HPDE6-E6E7 (cell line): ENCODE measurements around the gene TPCN2.

Experiments used
- DNase-seq: peaks from one replicate; pipeline ENCODE4 v3.0.0; 2011; ENCODE audit warnings: missing footprints; ENCODE audit errors: extremely low spot score

Gene TPCN2

GRCh38 chr11:69037074-69037473 is 11.7 kb upstream of the TPCN2 start:
- no peak for DNase-seq

GRCh38 chr11:69037544-69037943 is 11.2 kb upstream of the TPCN2 start:
- DNase-seq, result no peak

GRCh38 chr11:69039501-69039900 is 9.2 kb upstream of the TPCN2 start:
- DNase-seq, result no peak

GRCh38 chr11:69040051-69040450 is 8.7 kb upstream of the TPCN2 start:
- no peak for DNase-seq

- DNase-seq, result no peak
Observed at GRCh38 chr11:69040581-69041260, 8.0 kb upstream of the TPCN2 start.

GRCh38 chr11:69041516-69041915 is 7.2 kb upstream of the TPCN2 start:
- no peak for DNase-seq

GRCh38 chr11:69044111-69045013 is 4.4 kb upstream of the TPCN2 start:
- DNase-seq, result peak; percentile 39

GRCh38 chr11:69048031-69048693 is 570 bp upstream of the TPCN2 start:
- no peak for DNase-seq

- DNase-seq, result no peak
Observed at GRCh38 chr11:69049490-69049867, 747 bp downstream of the TPCN2 start.

GRCh38 chr11:69050592-69051380 is 2.1 kb downstream of the TPCN2 start:
- DNase-seq, result no peak

- no peak for DNase-seq
Observed at GRCh38 chr11:69051381-69052342, 2.9 kb downstream of the TPCN2 start.

GRCh38 chr11:69052343-69053168 is 3.8 kb downstream of the TPCN2 start:
- DNase-seq, result no peak

- DNase-seq, result no peak
Observed at GRCh38 chr11:69053169-69053477, 4.4 kb downstream of the TPCN2 start.

GRCh38 chr11:69053546-69054396 is 5.0 kb downstream of the TPCN2 start:
- no peak for DNase-seq

GRCh38 chr11:69054397-69055211 is 5.9 kb downstream of the TPCN2 start:
- no peak for DNase-seq

- DNase-seq, result no peak
Observed at GRCh38 chr11:69055212-69055586, 6.5 kb downstream of the TPCN2 start.

- DNase-seq, result no peak
Observed at GRCh38 chr11:69055598-69056516, 7.1 kb downstream of the TPCN2 start.
